Ascending aorta (tissue), 2 donors: ENCODE results near the gene LMNB1. TPM values are rescaled to one million over a fixed set of nuclear protein-coding genes. Genes with fewer than 3 reads are reported as not detected.

ENCODE experiments used
- DNase-seq, 2 donors: peaks; one replicate each; pipeline ENCODE4 v3.0.0-alpha.2; 2019; ENCODE audit warnings: low spot score in 2 of 2
- H3K27ac ChIP-seq, 2 donors: fragments of 200-600 bp; sonication (generic); one replicate each; pipeline ENCODE4 v1.5.1; 2016 to 2017; ENCODE audit warnings: mild to moderate bottlenecking in 1 of 2
- H3K27me3 ChIP-seq: fragments of 200-600 bp; sonication (generic); one replicate; pipeline ENCODE4 v1.5.1; 2017
- H3K36me3 ChIP-seq, 2 donors: fragments of 200-600 bp; sonication (generic); one replicate each; pipeline ENCODE4 v1.5.1; 2016
- H3K4me1 ChIP-seq, 2 donors: fragments of 200-600 bp; sonication (generic); one replicate each; pipeline ENCODE4 v1.5.1; 2016 to 2017; ENCODE audit warnings: mild to moderate bottlenecking in 1 of 2
- H3K4me3 ChIP-seq, 2 donors: fragments of 200-600 bp; sonication (generic); one replicate each; pipeline ENCODE4 v1.5.1; 2016 to 2017; ENCODE audit warnings: mild to moderate bottlenecking in 1 of 2
- H3K9me3 ChIP-seq, 2 donors: fragments of 200-600 bp; sonication (generic); one replicate each; pipeline ENCODE4 v1.5.1; 2016
- intact Hi-C: fragments of 100-400 bp; cut with DNase I; formaldehyde crosslinking; loops from one replicate; pipeline ENCODE4 v1.15.1; 2023
- total RNA-seq: library from RNA; depleted of rRNA; stranded (reverse); fragments of >200 nt; gene quantifications from one replicate; pipeline ENCODE4 v1.1.0, GENCODE V29; 2016
- TF ChIP-seq, protein P1 (sequence below), 3 experiments: fragments of 200-600 bp in 2 of 3; fragments of 450-650 bp in 1 of 3; sonication (generic) in 2 of 3; IDR thresholded peaks; one replicate each; pipeline ENCODE4 v1.5.1; 2016 to 2019; ENCODE audit warnings: antibody characterized with exemption in 3 of 3, mild to moderate bottlenecking in 1 of 3, moderate library complexity in 1 of 3

Gene LMNB1
- total RNA-seq, 1 donor from 2014 or later, result 1.3 TPM

- Histone ChIP-seq H3K4me1 (peaks cover 0 to 10% of the 10 kb centered on the region in 2 donors), H3K27me3 (no peaks in the 10 kb centered on the region), H3K27ac (peak overlapping the region in 1 of 2 donors; percentile 9), H3K9me3 (no peaks in the 10 kb centered on the region), H3K36me3 (no peaks in the 10 kb centered on the region), H3K4me3 (peak overlapping the region in 1 of 2 donors; percentile 4)
- DNase-seq, result no peak
- TF ChIP-seq, protein P1, sequence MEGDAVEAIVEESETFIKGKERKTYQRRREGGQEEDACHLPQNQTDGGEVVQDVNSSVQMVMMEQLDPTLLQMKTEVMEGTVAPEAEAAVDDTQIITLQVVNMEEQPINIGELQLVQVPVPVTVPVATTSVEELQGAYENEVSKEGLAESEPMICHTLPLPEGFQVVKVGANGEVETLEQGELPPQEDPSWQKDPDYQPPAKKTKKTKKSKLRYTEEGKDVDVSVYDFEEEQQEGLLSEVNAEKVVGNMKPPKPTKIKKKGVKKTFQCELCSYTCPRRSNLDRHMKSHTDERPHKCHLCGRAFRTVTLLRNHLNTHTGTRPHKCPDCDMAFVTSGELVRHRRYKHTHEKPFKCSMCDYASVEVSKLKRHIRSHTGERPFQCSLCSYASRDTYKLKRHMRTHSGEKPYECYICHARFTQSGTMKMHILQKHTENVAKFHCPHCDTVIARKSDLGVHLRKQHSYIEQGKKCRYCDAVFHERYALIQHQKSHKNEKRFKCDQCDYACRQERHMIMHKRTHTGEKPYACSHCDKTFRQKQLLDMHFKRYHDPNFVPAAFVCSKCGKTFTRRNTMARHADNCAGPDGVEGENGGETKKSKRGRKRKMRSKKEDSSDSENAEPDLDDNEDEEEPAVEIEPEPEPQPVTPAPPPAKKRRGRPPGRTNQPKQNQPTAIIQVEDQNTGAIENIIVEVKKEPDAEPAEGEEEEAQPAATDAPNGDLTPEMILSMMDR (IDR thresholded peaks at IDR 0.05), result no peak
- intact Hi-C loops, result no loop called here
These were observed 70.5 kb downstream of the LMNB1 start for GRCh38 chr5:126847456-126847820.

DNA sequence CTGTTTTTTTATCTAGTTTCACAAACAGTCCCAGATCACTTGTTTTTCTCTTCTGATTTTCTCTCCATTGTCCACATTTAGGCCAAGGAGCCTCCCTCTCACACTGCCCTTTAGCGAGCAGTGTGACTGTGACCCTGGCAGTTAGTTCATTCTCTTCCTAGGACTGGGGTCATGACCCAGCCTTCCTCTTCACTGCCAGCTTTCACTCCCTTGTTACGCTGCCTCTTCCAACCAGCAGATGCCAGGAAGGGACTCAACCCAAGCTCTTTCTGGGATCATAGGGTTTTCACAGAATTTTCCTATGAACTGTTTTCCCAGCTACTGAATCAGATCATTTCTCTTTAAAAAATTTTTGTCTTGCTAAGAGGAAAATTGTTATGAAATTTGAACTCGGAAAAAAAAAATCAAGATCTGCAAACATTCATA lies 70.9 kb downstream of the LMNB1 start:
- intact Hi-C loops, result no loop called here
- Histone ChIP-seq H3K36me3 (no peaks in the 10 kb centered on the region), H3K4me3 (no peak overlapping the region), H3K27ac (peak overlapping the region in 1 of 2 donors; percentile 9), H3K4me1 (peaks cover 0 to 12% of the 10 kb centered on the region in 2 donors), H3K27me3 (no peaks in the 10 kb centered on the region), H3K9me3 (no peaks in the 10 kb centered on the region)
- TF ChIP-seq, protein P1 (IDR thresholded peaks at IDR 0.05), result no peak
- DNase-seq, result no peak

DNA sequence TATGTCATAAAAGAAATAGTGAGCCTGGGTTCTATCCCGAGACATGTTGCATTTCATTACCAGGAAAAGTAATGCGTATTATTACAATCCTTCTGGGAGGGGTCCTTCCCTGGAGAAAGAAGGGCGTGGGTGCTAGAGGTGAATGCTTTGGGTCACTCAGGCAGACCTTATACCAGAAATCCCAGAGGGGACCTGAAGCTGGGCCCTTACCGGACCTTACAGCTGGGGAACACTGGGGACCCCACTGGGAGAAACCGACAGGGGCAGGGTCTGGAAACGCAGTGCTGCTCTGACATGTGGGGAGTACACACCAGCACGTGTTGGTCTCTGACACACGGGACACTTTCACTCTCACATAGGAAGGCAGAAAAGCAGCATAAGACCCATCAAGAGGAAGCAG lies 71.3 kb downstream of the LMNB1 start:
- Histone ChIP-seq H3K9me3 (no peaks in the 10 kb centered on the region), H3K27ac (no peak overlapping the region), H3K27me3 (no peaks in the 10 kb centered on the region), H3K4me3 (no peak overlapping the region), H3K36me3 (no peaks in the 10 kb centered on the region), H3K4me1 (peaks cover 0 to 12% of the 10 kb centered on the region in 2 donors)
- TF ChIP-seq, protein P1 (IDR thresholded peaks at IDR 0.05), result no peak
- DNase-seq, result no peak
- intact Hi-C loops, result no loop called here

GRCh38 chr5:126849101-126849678 lies 72.3 kb downstream of the LMNB1 start:
- Histone ChIP-seq H3K36me3 (no peaks in the 10 kb centered on the region), H3K27ac (no peak overlapping the region), H3K4me3 (no peak overlapping the region), H3K4me1 (peaks cover 0 to 12% of the 10 kb centered on the region in 2 donors), H3K27me3 (no peaks in the 10 kb centered on the region), H3K9me3 (no peaks in the 10 kb centered on the region)
- DNase-seq, result no peak
- intact Hi-C loops, result no loop called here
- TF ChIP-seq, protein P1 (IDR thresholded peaks at IDR 0.05), result no peak

DNA sequence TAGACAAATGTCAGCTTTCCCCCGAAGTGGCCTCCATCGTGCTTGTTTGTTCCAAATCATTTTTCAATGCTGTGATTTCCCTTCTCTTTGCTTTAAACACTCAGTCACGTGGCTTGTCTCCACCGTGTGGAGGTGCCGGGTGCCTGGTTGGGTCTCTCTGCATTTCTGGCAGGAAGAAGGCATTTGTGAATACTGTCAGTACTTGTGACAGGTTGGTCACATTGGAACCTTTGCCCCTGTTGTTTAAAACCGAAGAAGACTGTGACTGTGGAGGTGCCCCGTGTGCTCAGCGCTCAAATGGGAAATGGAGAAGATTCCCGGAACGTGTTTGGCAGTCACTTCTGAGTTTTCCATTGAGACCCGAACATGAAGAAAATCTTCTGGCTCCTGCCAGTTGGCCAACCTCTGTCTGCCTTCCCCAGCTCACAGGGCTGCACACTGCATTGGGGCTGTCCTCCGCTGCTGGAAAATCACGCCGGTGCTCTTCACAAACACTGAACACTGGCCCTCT lies 74.6 kb downstream of the LMNB1 start:
- no peaks in the 10 kb centered on the region for H3K27me3 ChIP-seq
- H3K4me3 ChIP-seq, result no peak overlapping the region
- peak overlapping the region; percentile 11 to 43 for H3K27ac ChIP-seq

More for the DNA sequence above, 74.6 kb downstream of the LMNB1 start:
- Histone ChIP-seq H3K36me3 (no peaks in the 10 kb centered on the region), H3K9me3 (no peaks in the 10 kb centered on the region), H3K4me1 (peaks cover 0 to 12% of the 10 kb centered on the region in 2 donors)
- DNase-seq, result no peak
- intact Hi-C loops, result no loop called here
- TF ChIP-seq, protein P1 (IDR thresholded peaks at IDR 0.05), result no peak
